ENCODE data around the gene NATD1.
A peak's percentile ranks its signal among the peaks of the same experiment; 100 is the strongest.
"Not testable (repeated sequence)": the region's sequence is repeated elsewhere in the genome, so short reads cannot be mapped to it uniquely, and the experiment has no call there.

Gene NATD1

GRCh38 chr17:21214015-21214776 is 39.0 kb downstream of the NATD1 start, which contains the start of gene TMEM11:
Gene TMEM11, minus strand, starts transcription at chr17:21214161. Its CDS starts 9 bp downstream, at chr17:21214152.
- peak; percentile 94 for DNase-seq

GRCh38 chr17:21213638-21214014 is 39.6 kb downstream of the NATD1 start:
- peak; percentile 55 for DNase-seq

GRCh38 chr17:21212826-21213637 is 40.2 kb downstream of the NATD1 start:
- no peak for DNase-seq

- no peak for DNase-seq
Measured at GRCh38 chr17:21211825-21212479, 41.3 kb downstream of the NATD1 start.

- peak; percentile 86 for DNase-seq
Measured at GRCh38 chr17:21210411-21211076, 42.7 kb downstream of the NATD1 start.

GRCh38 chr17:21209511-21210175 is 43.6 kb downstream of the NATD1 start:
- no peak for DNase-seq

- no peak for DNase-seq
Measured at GRCh38 chr17:21208352-21208751, 44.9 kb downstream of the NATD1 start.

- DNase-seq, result no peak
Measured at GRCh38 chr17:21204935-21205334, 48.3 kb downstream of the NATD1 start.

- DNase-seq, result no peak
Measured at GRCh38 chr17:21202512-21202911, 50.7 kb downstream of the NATD1 start.

- no peak for DNase-seq
Measured at GRCh38 chr17:21201874-21202273, 51.3 kb downstream of the NATD1 start.

GRCh38 chr17:21201298-21201595 is 52.0 kb downstream of the NATD1 start:
- DNase-seq, result peak; percentile 82

- DNase-seq, result no peak
Measured at GRCh38 chr17:21200590-21201297, 52.5 kb downstream of the NATD1 start.

- DNase-seq, result no peak
Measured at GRCh38 chr17:21199856-21200255, 53.4 kb downstream of the NATD1 start.

- no peak for DNase-seq
Measured at GRCh38 chr17:21199311-21199710, 53.9 kb downstream of the NATD1 start.

GRCh38 chr17:21198411-21198810 is 54.8 kb downstream of the NATD1 start:
- no peak for DNase-seq

- no peak for DNase-seq
Measured at GRCh38 chr17:21196126-21196525, 57.1 kb downstream of the NATD1 start.

- DNase-seq, result peak; percentile 62
Measured at GRCh38 chr17:21194703-21195102, 58.5 kb downstream of the NATD1 start.

- DNase-seq, result peak; percentile 15
Measured at GRCh38 chr17:21194226-21194625, 59.0 kb downstream of the NATD1 start.

- peak; percentile 57 for DNase-seq
Measured at GRCh38 chr17:21193031-21193430, 60.2 kb downstream of the NATD1 start.

GRCh38 chr17:21192414-21192813 is 60.8 kb downstream of the NATD1 start:
- not testable (repeated sequence) for DNase-seq

GRCh38 chr17:21191698-21192097 is 61.5 kb downstream of the NATD1 start:
- DNase-seq, result peak; percentile 6

GRCh38 chr17:21190078-21190477 is 63.1 kb downstream of the NATD1 start:
- no peak for DNase-seq

All from NCI-H69 (cell line).